Liver (tissue), 9 donors: Measurements from ENCODE around the gene MSRB2. TPM values are rescaled to one million over a fixed set of nuclear protein-coding genes. Genes with fewer than 3 reads are reported as not detected.

Source experiments
- DNase-seq: peaks from one replicate; pipeline ENCODE4 v3.0.0-alpha.2; 2017; ENCODE audit warnings: low spot score
- H3K27ac ChIP-seq, 2 donors: one replicate each; pipeline ENCODE4 v1.7.0; 2013; ENCODE audit warnings: inconsistent platforms in 2 of 2, low read length in 2 of 2, control low read depth in 1 of 2, low read depth in 1 of 2, mild to moderate bottlenecking in 1 of 2
- H3K27me3 ChIP-seq, 4 donors: one replicate each; pipeline versions ENCODE4 v1.6.1 to v1.7.0; 2013; ENCODE audit warnings: low read length in 3 of 4, inconsistent platforms in 1 of 4, mild to moderate bottlenecking in 1 of 4, moderate library complexity in 1 of 4; ENCODE audit not compliant: control insufficient read depth in 4 of 4, insufficient read depth in 4 of 4
- H3K36me3 ChIP-seq, 4 donors: one replicate each; pipeline versions ENCODE4 v1.6.1 to v1.7.0; 2013; ENCODE audit warnings: low read length in 3 of 4, mild to moderate bottlenecking in 3 of 4, low read depth in 1 of 4, moderate library complexity in 1 of 4; ENCODE audit not compliant: control insufficient read depth in 4 of 4, insufficient read depth in 3 of 4
- H3K4me1 ChIP-seq, 4 donors: one replicate each; pipeline versions ENCODE4 v1.6.1 to v1.7.0; 2013; ENCODE audit warnings: low read length in 3 of 4, mild to moderate bottlenecking in 3 of 4, moderate library complexity in 1 of 4; ENCODE audit not compliant: control insufficient read depth in 4 of 4, insufficient read depth in 4 of 4
- H3K4me3 ChIP-seq, 3 donors: one replicate each; pipeline versions ENCODE4 v1.6.1 to v1.7.0; 2013; ENCODE audit warnings: low read length in 3 of 3, control low read depth in 1 of 3, low read depth in 1 of 3, mild to moderate bottlenecking in 1 of 3
- H3K9ac ChIP-seq, 2 donors: one replicate each; pipeline ENCODE4 v1.7.0; 2013; ENCODE audit warnings: low read length in 2 of 2, mild to moderate bottlenecking in 2 of 2, moderate library complexity in 2 of 2, control low read depth in 1 of 2, low read depth in 1 of 2
- H3K9me3 ChIP-seq, 4 donors: one replicate each; pipeline versions ENCODE4 v1.6.1 to v1.7.0; 2013; ENCODE audit warnings: low read length in 3 of 4; ENCODE audit not compliant: control insufficient read depth in 4 of 4
- ATF3 ChIP-seq: IDR thresholded peaks from 2 replicates; pipeline ENCODE4 v1.6.1; 2016; ENCODE audit warnings: antibody characterized with exemption
- CTCF ChIP-seq: fragments of 150-350 bp; IDR thresholded peaks from 2 replicates; pipeline ENCODE4 v1.5.1; 2017; ENCODE audit warnings: improper control_type of control experiment, low read depth, low read length; ENCODE audit not compliant: missing input control
- EGR1 ChIP-seq, 2 donors: IDR thresholded peaks; 2 replicates each; pipeline ENCODE4 v1.6.1; 2016 to 2018; ENCODE audit warnings: antibody characterized with exemption in 2 of 2, low read depth in 2 of 2
- FOXA1 ChIP-seq: IDR thresholded peaks from 2 replicates; pipeline ENCODE4 v1.6.1; 2016; ENCODE audit warnings: antibody characterized with exemption
- FOXA2 ChIP-seq: IDR thresholded peaks from 2 replicates; pipeline ENCODE4 v1.6.1; 2016; ENCODE audit warnings: antibody characterized with exemption
- GABPA ChIP-seq, 2 donors: IDR thresholded peaks in 1 of 2; conservative IDR thresholded peaks in 1 of 2; 2 replicates each; pipeline ENCODE4 v1.6.1; 2016; ENCODE audit warnings: antibody characterized with exemption in 2 of 2, mild to moderate bottlenecking in 1 of 2, moderate library complexity in 1 of 2
- HNF4A ChIP-seq, 2 donors: conservative IDR thresholded peaks; 2 replicates each; pipeline ENCODE4 v1.6.1; 2016; ENCODE audit warnings: antibody characterized with exemption in 2 of 2, mild to moderate bottlenecking in 2 of 2
- HNF4G ChIP-seq: IDR thresholded peaks from 2 replicates; pipeline ENCODE4 v1.6.1; 2016; ENCODE audit warnings: antibody characterized with exemption
- JUND ChIP-seq, 2 donors: IDR thresholded peaks; 2 replicates each; pipeline ENCODE4 v1.6.1; 2016; ENCODE audit warnings: antibody characterized with exemption in 2 of 2
- MAX ChIP-seq: IDR thresholded peaks from 2 replicates; pipeline ENCODE4 v1.6.1; 2016; ENCODE audit warnings: antibody characterized with exemption
- NR2F2 ChIP-seq: IDR thresholded peaks from 2 replicates; pipeline ENCODE4 v1.6.1; 2016; ENCODE audit warnings: antibody characterized with exemption
- RAD21 ChIP-seq, 2 donors: IDR thresholded peaks; 2 replicates each; pipeline ENCODE4 v1.6.1; 2016; ENCODE audit warnings: antibody characterized with exemption in 2 of 2, mild to moderate bottlenecking in 2 of 2
- REST ChIP-seq: IDR thresholded peaks from 2 replicates; pipeline ENCODE4 v1.6.1; 2016; ENCODE audit warnings: antibody characterized with exemption, mild to moderate bottlenecking
- RXRA ChIP-seq, 2 donors: IDR thresholded peaks; 2 replicates each; pipeline ENCODE4 v1.6.1; 2017 to 2018; ENCODE audit warnings: antibody characterized with exemption in 2 of 2, mild to moderate bottlenecking in 1 of 2
- SP1 ChIP-seq: IDR thresholded peaks from 2 replicates; pipeline ENCODE4 v1.6.1; 2018; ENCODE audit warnings: antibody characterized with exemption, mild to moderate bottlenecking
- TAF1 ChIP-seq: conservative IDR thresholded peaks from 2 replicates; pipeline ENCODE4 v1.6.1; 2016; ENCODE audit warnings: antibody characterized with exemption, mild to moderate bottlenecking
- YY1 ChIP-seq: IDR thresholded peaks from 2 replicates; pipeline ENCODE4 v1.6.1; 2016; ENCODE audit warnings: antibody characterized with exemption, mild to moderate bottlenecking
- ZBTB33 ChIP-seq: IDR thresholded peaks from 2 replicates; pipeline ENCODE4 v1.6.1; 2016; ENCODE audit warnings: antibody characterized with exemption
- WGBS: extraction: QIAGEN DNeasy Blood & Tissue Kit; methylation state at CpG from one replicate; pipeline ENCODE4 v1.1.7; 2013; 5-methylcytosine and 5-hydroxymethylcytosine counted together
- polyA plus RNA-seq, 2 donors: library from polyadenylated mRNA; stranded (reverse) in 1 of 2; unstranded in 1 of 2; fragments of 200-250 nt in 1 of 2; fragments of >200 nt in 1 of 2; fragmentation: Nextera tagmentation in 1 of 2; extraction: Ambion mirVana in 1 of 2; gene quantifications; one replicate each; pipeline versions ENCODE4 v1.2.1 to v1.2.3, GENCODE V29; 2013 to 2015
- total RNA-seq, 2 donors: library from RNA; depleted of rRNA; stranded (reverse); fragments of >200 nt; gene quantifications; one replicate each; pipeline ENCODE4 v1.2.3, GENCODE V29; 2014
- donor health status: healthy.
- donor health status: healthy.
- donor health status: healthy.
- donor health status: healthy.
- donor health status: healthy.

Gene MSRB2
- total and polyA plus RNA-seq, 4 donors = 7.3 to 69.4 (median 14.5) TPM

- peaks cover 0 to 4% (median 0%) of the 10 kb centered on the region in 4 donors for H3K9me3 ChIP-seq
- H3K36me3 ChIP-seq = no peaks in the 10 kb centered on the region
- H3K27ac ChIP-seq = peak overlapping the region in 1 of 2 donors; percentile 92
- H3K27me3 ChIP-seq = no peaks in the 10 kb centered on the region
- DNase-seq = no peak
- 63% methylated on average over 8 of the region's 8 CpGs for WGBS
- peak overlapping the region; percentile 81 to 89 (median 87) for H3K4me3 ChIP-seq
- TF ChIP-seq NR2F2 (no peak), GABPA (IDR thresholded peaks at IDR 0.05 in 1 of 2, conservative IDR thresholded peaks at IDR 0.05 in 1 of 2) (no peak), REST (no peak), YY1 (no peak), JUND (IDR thresholded peaks at IDR 0.05) (no peak), FOXA2 (no peak), RXRA (IDR thresholded peaks at IDR 0.05) (no peak), EGR1 (IDR thresholded peaks at IDR 0.05; ENCODE audit: low read depth in 2 of 2) (no peak), HNF4G (no peak), RAD21 (IDR thresholded peaks at IDR 0.05) (no peak), MAX (no peak), HNF4A (conservative IDR thresholded peaks at IDR 0.05) (no peak), ZBTB33 (no peak), ATF3 (no peak), TAF1 (no peak), CTCF (no peak), SP1 (no peak), FOXA1 (no peak)
- peaks cover 6 to 37% (median 25%) of the 10 kb centered on the region in 4 donors for H3K4me1 ChIP-seq
- H3K9ac ChIP-seq = no peak overlapping the region
Observed at GRCh38 chr10:23096802-23097549, 1.6 kb downstream of the MSRB2 start.
